ENCODE data around the gene MORN2. TPM values are rescaled to one million over a fixed set of nuclear protein-coding genes. Genes with fewer than 3 reads are reported as not detected.
A peak's percentile ranks its signal among the peaks of the same experiment; 100 is the strongest.

Gene MORN2
- total and polyA plus RNA-seq, 12 donors, result 17.0 to 74.1 (median 26.5) TPM

GRCh38 chr2:38875227-38875575 lies 575 bp upstream of the MORN2 start:
- H3K27ac ChIP-seq, result peak overlapping the region in 4 of 5 donors; percentile 57 to 85 (median 66)
- intact Hi-C loops (cut with DNase I), result no loop called here
- WGBS, 4 donors, result 0 to 3% (median 0%) methylated on average over 8 to 10 of the region's 10 CpGs
- H3K4me1 ChIP-seq (replicated peaks in 1 of 2), result peaks cover 0 to 14% of the 10 kb centered on the region in 2 donors
- H3K9me3 ChIP-seq (replicated peaks in 1 of 3), result no peaks in the 10 kb centered on the region
- no peaks in the 10 kb centered on the region for H3K36me3 ChIP-seq (replicated peaks in 1 of 2)
- peak overlapping the region; percentile 29 to 92 (median 82) for H3K4me3 ChIP-seq
- TF ChIP-seq POLR2A (IDR thresholded peaks at IDR 0.05), result no peak
- TF ChIP-seq, protein P1, sequence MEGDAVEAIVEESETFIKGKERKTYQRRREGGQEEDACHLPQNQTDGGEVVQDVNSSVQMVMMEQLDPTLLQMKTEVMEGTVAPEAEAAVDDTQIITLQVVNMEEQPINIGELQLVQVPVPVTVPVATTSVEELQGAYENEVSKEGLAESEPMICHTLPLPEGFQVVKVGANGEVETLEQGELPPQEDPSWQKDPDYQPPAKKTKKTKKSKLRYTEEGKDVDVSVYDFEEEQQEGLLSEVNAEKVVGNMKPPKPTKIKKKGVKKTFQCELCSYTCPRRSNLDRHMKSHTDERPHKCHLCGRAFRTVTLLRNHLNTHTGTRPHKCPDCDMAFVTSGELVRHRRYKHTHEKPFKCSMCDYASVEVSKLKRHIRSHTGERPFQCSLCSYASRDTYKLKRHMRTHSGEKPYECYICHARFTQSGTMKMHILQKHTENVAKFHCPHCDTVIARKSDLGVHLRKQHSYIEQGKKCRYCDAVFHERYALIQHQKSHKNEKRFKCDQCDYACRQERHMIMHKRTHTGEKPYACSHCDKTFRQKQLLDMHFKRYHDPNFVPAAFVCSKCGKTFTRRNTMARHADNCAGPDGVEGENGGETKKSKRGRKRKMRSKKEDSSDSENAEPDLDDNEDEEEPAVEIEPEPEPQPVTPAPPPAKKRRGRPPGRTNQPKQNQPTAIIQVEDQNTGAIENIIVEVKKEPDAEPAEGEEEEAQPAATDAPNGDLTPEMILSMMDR (IDR thresholded peaks at IDR 0.05), result no peak
- DNase-seq, result no peak
- no peaks in the 10 kb centered on the region for H3K27me3 ChIP-seq

DNA sequence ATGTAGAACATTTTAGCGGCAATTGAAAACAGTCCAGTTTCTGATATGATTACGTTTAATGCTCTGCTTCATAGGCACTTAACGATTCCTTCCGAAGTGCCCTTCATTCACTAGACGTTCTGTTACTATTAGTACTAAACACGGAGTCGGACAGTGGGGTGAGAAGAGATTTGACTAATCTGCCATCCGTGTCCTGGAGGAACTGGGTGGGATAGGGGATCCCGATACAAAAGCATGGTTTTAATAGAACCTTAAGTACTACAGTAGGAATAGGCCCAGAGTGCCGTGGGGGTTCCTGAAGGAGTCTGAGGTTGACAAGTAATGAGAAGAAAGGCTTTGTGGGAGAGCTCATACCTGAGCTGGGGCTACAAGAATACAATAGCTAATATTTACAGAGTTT lies 631 bp downstream of the MORN2 start:
- H3K36me3 ChIP-seq (replicated peaks in 1 of 2), result no peaks in the 10 kb centered on the region
- TF ChIP-seq, protein P1 (IDR thresholded peaks at IDR 0.05), result no peak
- no peak for TF ChIP-seq POLR2A (IDR thresholded peaks at IDR 0.05)
- peak overlapping the region; percentile 29 to 92 (median 82) for H3K4me3 ChIP-seq
- intact Hi-C loops (cut with DNase I), result no loop called here
- WGBS, 4 donors, result 23 to 30% (median 27%) methylated on average over 10 of the region's 10 CpGs
- no peaks in the 10 kb centered on the region for H3K9me3 ChIP-seq (replicated peaks in 1 of 3)
- H3K4me1 ChIP-seq (replicated peaks in 1 of 2), result peaks cover 0 to 14% of the 10 kb centered on the region in 2 donors
- no peaks in the 10 kb centered on the region for H3K27me3 ChIP-seq
- no peak for DNase-seq
- no peak overlapping the region for H3K27ac ChIP-seq

GRCh38 chr2:38886063-38886462 lies 10.3 kb downstream of the MORN2 start:
- no peaks in the 10 kb centered on the region for H3K27me3 ChIP-seq
- H3K4me1 ChIP-seq (replicated peaks in 1 of 2), result no peaks in the 10 kb centered on the region
- DNase-seq, result no peak
- no peak overlapping the region for H3K4me3 ChIP-seq
- no peak for TF ChIP-seq POLR2A (IDR thresholded peaks at IDR 0.05)
- TF ChIP-seq, protein P1 (IDR thresholded peaks at IDR 0.05), result no peak
- no peaks in the 10 kb centered on the region for H3K36me3 ChIP-seq (replicated peaks in 1 of 2)
- intact Hi-C loops (cut with DNase I), result no loop called here
- H3K9me3 ChIP-seq (replicated peaks in 1 of 3), result no peaks in the 10 kb centered on the region
- no peak overlapping the region for H3K27ac ChIP-seq

GRCh38 chr2:38887347-38887746 lies 11.6 kb downstream of the MORN2 start:
- intact Hi-C loops (cut with DNase I), result no loop called here
- H3K4me1 ChIP-seq (replicated peaks in 1 of 2), result no peaks in the 10 kb centered on the region
- no peaks in the 10 kb centered on the region for H3K27me3 ChIP-seq
- no peaks in the 10 kb centered on the region for H3K9me3 ChIP-seq (replicated peaks in 1 of 3)
- 82 to 97% (median 90%) methylated on average over 4 of the region's 4 CpGs for WGBS, 4 donors
- no peak overlapping the region for H3K4me3 ChIP-seq
- DNase-seq, result no peak
- H3K27ac ChIP-seq, result no peak overlapping the region
- TF ChIP-seq, protein P1 (IDR thresholded peaks at IDR 0.05), result no peak
- TF ChIP-seq POLR2A (IDR thresholded peaks at IDR 0.05), result no peak
- no peaks in the 10 kb centered on the region for H3K36me3 ChIP-seq (replicated peaks in 1 of 2)
